Natural killer cell treated with Interleukin-12 subunit alpha and Interleukin-12 subunit beta and Interleukin-15 and Interleukin-18, amount 100 ng/mL, for 72 hours (primary cell): Measurements from ENCODE around the gene HPSE2. TPM values are rescaled to one million over a fixed set of nuclear protein-coding genes. Genes with fewer than 3 reads are reported as not detected.

Experiments
- ATAC-seq, 2 donors: fragments of 150-1000 bp; cut with Tn5 transposase in 1 of 2; sonication (Bioruptor Pico), chemical (Tn5 transposase) in 1 of 2; 2 replicates each; pipeline ENCODE4 v1.10.0; 2021
- DNase-seq: peaks from one replicate; pipeline ENCODE4 v3.0.0; 2022; ENCODE audit warnings: low spot score
- H3K27ac Mint-ChIP-seq, 2 donors: 1 replicate in 1 of 2; 2 replicates in 1 of 2; pipeline ENCODE4 v1.8.0; 2022; ENCODE audit warnings: mixed read lengths in 2 of 2, mild to moderate bottlenecking in 1 of 2, moderate library complexity in 1 of 2
- H3K27me3 Mint-ChIP-seq, 2 donors: 1 replicate in 1 of 2; 2 replicates in 1 of 2; pipeline ENCODE4 v1.8.0; 2022; ENCODE audit warnings: mixed read lengths in 2 of 2
- H3K36me3 Mint-ChIP-seq: one replicate; pipeline ENCODE4 v1.8.0; 2022; ENCODE audit warnings: mixed read lengths
- H3K4me1 Mint-ChIP-seq, 2 donors: 1 replicate in 1 of 2; 2 replicates in 1 of 2; pipeline ENCODE4 v1.8.0; 2022; ENCODE audit warnings: low read depth in 2 of 2, mixed read lengths in 2 of 2, mild to moderate bottlenecking in 1 of 2
- H3K4me3 Mint-ChIP-seq: one replicate; pipeline ENCODE4 v1.8.0; 2022; ENCODE audit warnings: mixed read lengths
- H3K9me3 Mint-ChIP-seq: 2 replicates; pipeline ENCODE4 v1.8.0; 2022; ENCODE audit warnings: mixed read lengths
- total RNA-seq, 2 donors: library from RNA; stranded (reverse); gene quantifications; one replicate each; pipeline ENCODE4 v1.2.3, GENCODE V29; 2022

HPSE2 gene
- total RNA-seq, 2 donors from 2014 or later, result not detected

- H3K9me3 Mint-ChIP-seq, result no peaks in the 10 kb centered on the region
- no peak overlapping the region for H3K4me3 Mint-ChIP-seq
- peaks cover 6 to 7% of the 10 kb centered on the region in 2 donors for H3K4me1 Mint-ChIP-seq
- DNase-seq, result no peak
- no peak for ATAC-seq
- H3K27me3 Mint-ChIP-seq, result peaks cover 2 to 6% of the 10 kb centered on the region in 2 donors
- H3K36me3 Mint-ChIP-seq, result peaks cover 5% of the 10 kb centered on the region
- H3K27ac Mint-ChIP-seq, result no peak overlapping the region
Observed at GRCh38 chr10:98486421-98486820, 749.2 kb downstream of the HPSE2 start.

GRCh38 chr10:98485959-98486358 lies 749.7 kb downstream of the HPSE2 start:
- H3K27me3 Mint-ChIP-seq, result peaks cover 2 to 6% of the 10 kb centered on the region in 2 donors
- ATAC-seq, result no peak
- peaks cover 5% of the 10 kb centered on the region for H3K36me3 Mint-ChIP-seq
- no peak overlapping the region for H3K27ac Mint-ChIP-seq
- no peak overlapping the region for H3K4me3 Mint-ChIP-seq
- DNase-seq, result no peak
- H3K9me3 Mint-ChIP-seq, result no peaks in the 10 kb centered on the region
- peaks cover 6 to 7% of the 10 kb centered on the region in 2 donors for H3K4me1 Mint-ChIP-seq

DNA sequence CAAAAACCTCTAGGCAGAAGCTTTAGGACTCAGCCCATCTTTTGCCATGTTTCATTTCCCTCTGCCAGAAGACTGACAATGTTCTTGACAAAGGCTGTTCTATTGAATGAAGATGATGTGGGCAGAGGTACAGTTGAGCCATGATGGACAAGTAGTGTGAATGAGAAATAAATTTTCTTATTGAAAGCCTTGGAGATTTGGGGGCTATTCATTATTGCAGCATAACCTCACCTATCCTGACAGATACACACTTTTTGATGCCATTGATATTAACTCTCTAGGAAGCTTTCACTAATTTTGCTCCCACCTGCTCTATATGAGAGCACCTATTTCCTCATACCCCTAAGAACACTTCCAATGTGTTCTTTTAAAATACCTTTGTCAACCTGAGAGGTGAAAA lies 752.0 kb downstream of the HPSE2 start:
- no peak for DNase-seq

GRCh38 chr10:98482096-98482495 lies 753.6 kb downstream of the HPSE2 start:
- no peak for DNase-seq
- no peak overlapping the region for H3K27ac Mint-ChIP-seq
- H3K36me3 Mint-ChIP-seq, result peaks cover 5% of the 10 kb centered on the region
- H3K4me1 Mint-ChIP-seq, result peaks cover 15% of the 10 kb centered on the region in 2 donors
- no peak for ATAC-seq
- H3K4me3 Mint-ChIP-seq, result no peak overlapping the region
- H3K9me3 Mint-ChIP-seq, result no peaks in the 10 kb centered on the region
- H3K27me3 Mint-ChIP-seq, result peaks cover 0 to 2% of the 10 kb centered on the region in 2 donors

More for the DNA sequence above, 752.0 kb downstream of the HPSE2 start:
- no peak for ATAC-seq
- Mint-ChIP-seq H3K36me3 (peaks cover 5% of the 10 kb centered on the region), H3K27me3 (peaks cover 0 to 2% of the 10 kb centered on the region in 2 donors), H3K4me1 (peaks cover 13 to 14% of the 10 kb centered on the region in 2 donors), H3K4me3 (no peak overlapping the region), H3K9me3 (no peaks in the 10 kb centered on the region), H3K27ac (no peak overlapping the region)

GRCh38 chr10:98481404-98481945 lies 754.2 kb downstream of the HPSE2 start:
- Mint-ChIP-seq H3K4me1 (peaks cover 15% of the 10 kb centered on the region in 2 donors), H3K4me3 (no peak overlapping the region), H3K27ac (no peak overlapping the region), H3K36me3 (peaks cover 5% of the 10 kb centered on the region), H3K9me3 (no peaks in the 10 kb centered on the region), H3K27me3 (peaks cover 0 to 2% of the 10 kb centered on the region in 2 donors)
- DNase-seq, result no peak
- no peak for ATAC-seq

DNA sequence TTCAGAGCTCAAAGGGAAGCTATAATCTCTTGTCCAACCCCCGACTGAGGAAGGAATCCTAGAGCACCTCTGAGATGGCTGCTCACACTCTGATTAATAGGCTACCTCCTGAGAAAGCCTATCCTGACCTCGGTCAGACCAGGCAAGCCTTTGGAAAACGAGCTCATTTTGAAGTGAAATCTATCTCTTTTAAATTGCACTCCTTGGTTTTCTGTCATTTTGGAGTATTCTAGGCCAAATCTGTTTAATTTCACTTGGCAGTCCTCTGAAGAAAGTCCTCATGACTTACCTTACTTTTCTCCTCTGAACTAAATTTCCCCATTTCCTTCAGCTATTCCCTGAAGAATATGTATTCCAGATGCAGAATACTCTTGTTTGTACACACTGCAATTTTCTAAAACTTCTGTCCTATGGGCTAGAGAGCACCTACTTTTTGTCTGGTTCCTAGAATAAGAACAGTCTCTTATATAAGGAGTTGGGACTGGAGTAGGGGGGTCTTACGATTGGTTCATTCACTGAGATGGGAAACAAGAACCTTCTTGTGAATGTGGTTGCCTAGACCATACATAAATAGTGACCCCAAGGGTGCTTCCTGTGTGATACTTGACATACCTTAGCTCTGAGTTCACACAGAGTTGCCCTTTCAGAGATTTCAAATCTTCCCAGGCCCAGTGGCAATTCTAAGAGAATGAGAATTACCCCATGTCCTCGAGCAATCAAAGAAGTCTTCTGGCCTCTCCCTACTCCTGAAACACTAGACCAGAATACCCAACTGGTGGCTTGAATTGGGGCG lies 757.0 kb downstream of the HPSE2 start:
- no peaks in the 10 kb centered on the region for H3K9me3 Mint-ChIP-seq
- no peak overlapping the region for H3K27ac Mint-ChIP-seq
- no peaks in the 10 kb centered on the region for H3K27me3 Mint-ChIP-seq
- H3K36me3 Mint-ChIP-seq, result no peaks in the 10 kb centered on the region
- DNase-seq (no peak), ATAC-seq (no peak)
- no peak overlapping the region for H3K4me3 Mint-ChIP-seq
- peaks cover 15% of the 10 kb centered on the region in 2 donors for H3K4me1 Mint-ChIP-seq

DNA sequence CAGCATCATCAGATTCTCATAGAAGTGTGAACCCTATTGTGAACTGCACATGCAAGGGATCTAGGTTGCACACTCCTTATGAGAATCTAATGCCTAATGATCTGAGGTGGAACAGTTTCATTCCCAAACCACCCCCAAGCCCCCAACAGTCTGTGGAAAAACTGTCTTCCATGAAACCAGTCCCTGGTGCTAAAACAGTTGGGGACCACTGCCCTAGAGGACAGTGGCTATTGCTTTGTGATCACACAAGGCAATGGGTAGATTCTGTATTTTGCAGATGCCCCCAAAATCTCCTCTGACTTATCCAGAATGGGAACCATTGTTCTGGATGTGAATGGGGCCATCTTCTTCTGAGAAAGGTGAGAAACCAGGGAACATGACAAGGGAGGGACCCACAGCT lies 757.8 kb downstream of the HPSE2 start:
- Mint-ChIP-seq H3K4me3 (no peak overlapping the region), H3K27ac (no peak overlapping the region), H3K4me1 (peaks cover 15% of the 10 kb centered on the region in 2 donors), H3K27me3 (no peaks in the 10 kb centered on the region), H3K9me3 (no peaks in the 10 kb centered on the region), H3K36me3 (no peaks in the 10 kb centered on the region)
- DNase-seq (no peak), ATAC-seq (no peak)

DNA sequence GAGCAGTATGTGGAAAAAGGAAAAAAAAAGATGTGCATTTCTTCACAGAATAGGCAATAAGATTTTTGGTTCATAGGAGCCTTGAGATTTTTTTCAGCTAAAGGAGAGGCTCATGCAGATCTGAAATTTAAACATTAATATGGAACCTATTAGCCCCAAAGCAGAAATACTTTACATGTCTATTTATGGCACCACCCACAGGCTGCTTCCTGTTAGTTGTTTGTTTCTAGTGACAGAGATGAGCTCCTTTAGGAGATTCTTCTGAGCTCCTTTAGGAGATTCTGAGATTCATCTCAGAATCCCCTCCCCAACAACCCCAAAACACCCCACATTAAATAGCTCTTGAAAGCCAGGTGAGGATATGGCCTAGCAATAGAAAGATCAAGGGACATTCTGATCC lies 761.0 kb downstream of the HPSE2 start:
- Mint-ChIP-seq H3K27ac (no peak overlapping the region), H3K4me3 (no peak overlapping the region), H3K9me3 (no peaks in the 10 kb centered on the region), H3K36me3 (no peaks in the 10 kb centered on the region), H3K4me1 (peaks cover 8 to 10% of the 10 kb centered on the region in 2 donors), H3K27me3 (peaks cover 0 to 4% of the 10 kb centered on the region in 2 donors)
- no peak for DNase-seq
- no peak for ATAC-seq

DNA sequence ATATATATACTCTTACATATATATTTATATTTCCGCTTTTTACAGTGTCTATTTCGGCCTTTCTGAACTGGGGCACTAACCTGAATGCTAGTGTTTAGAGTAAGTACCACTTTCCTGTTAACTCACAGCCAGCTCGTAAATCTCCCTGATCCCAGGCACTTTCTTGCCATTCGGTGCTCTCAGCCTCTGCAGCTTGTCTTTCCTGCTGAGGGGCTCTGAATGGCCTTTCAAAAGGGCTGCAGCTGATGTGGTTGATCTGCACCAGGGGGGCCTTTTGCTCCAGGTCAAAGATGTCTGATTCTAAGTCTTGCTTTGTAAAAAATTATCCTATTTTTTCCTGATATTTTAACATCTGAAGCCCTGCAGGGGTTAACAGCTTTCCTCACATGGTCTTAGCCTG lies 763.5 kb downstream of the HPSE2 start:
- H3K27ac Mint-ChIP-seq, result no peak overlapping the region
- DNase-seq, result no peak
- peaks cover 5 to 9% of the 10 kb centered on the region in 2 donors for H3K4me1 Mint-ChIP-seq
- no peaks in the 10 kb centered on the region for H3K36me3 Mint-ChIP-seq
- ATAC-seq, result no peak
- H3K4me3 Mint-ChIP-seq, result no peak overlapping the region
- H3K9me3 Mint-ChIP-seq, result no peaks in the 10 kb centered on the region
- peaks cover 0 to 4% of the 10 kb centered on the region in 2 donors for H3K27me3 Mint-ChIP-seq

DNA sequence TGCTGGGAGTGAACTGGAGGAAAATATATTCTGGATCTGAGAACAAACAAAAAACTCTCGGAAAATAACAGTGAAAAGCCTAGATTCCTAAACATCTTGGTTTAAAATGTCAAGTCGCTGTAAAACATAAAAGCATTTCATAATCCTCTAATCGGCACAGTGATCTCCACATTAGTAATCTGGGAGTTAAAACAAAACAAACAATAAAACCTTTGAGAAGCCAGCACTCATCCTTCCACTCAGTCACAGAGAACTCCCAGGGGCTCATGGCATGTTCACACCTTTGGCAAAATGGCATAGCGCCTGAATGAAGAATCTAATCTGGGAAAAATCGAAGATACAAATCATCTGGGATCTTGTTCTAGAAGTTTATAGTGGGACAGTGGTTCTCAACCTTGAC lies 764.8 kb downstream of the HPSE2 start:
- DNase-seq, result no peak
- Mint-ChIP-seq H3K36me3 (no peaks in the 10 kb centered on the region), H3K27ac (no peak overlapping the region), H3K4me3 (no peak overlapping the region), H3K4me1 (peaks cover 9 to 12% of the 10 kb centered on the region in 2 donors), H3K27me3 (peaks cover 0 to 4% of the 10 kb centered on the region in 2 donors), H3K9me3 (no peaks in the 10 kb centered on the region)
- no peak for ATAC-seq

- H3K36me3 Mint-ChIP-seq, result no peaks in the 10 kb centered on the region
- DNase-seq (no peak), ATAC-seq (no peak)
- no peak overlapping the region for H3K27ac Mint-ChIP-seq
- peaks cover 0 to 8% of the 10 kb centered on the region in 2 donors for H3K27me3 Mint-ChIP-seq
- no peaks in the 10 kb centered on the region for H3K9me3 Mint-ChIP-seq
- peak overlapping the region; percentile 74 for H3K4me3 Mint-ChIP-seq
- peaks cover 9 to 12% of the 10 kb centered on the region in 2 donors for H3K4me1 Mint-ChIP-seq
Observed at GRCh38 chr10:98469001-98469931, 766.4 kb downstream of the HPSE2 start.

DNA sequence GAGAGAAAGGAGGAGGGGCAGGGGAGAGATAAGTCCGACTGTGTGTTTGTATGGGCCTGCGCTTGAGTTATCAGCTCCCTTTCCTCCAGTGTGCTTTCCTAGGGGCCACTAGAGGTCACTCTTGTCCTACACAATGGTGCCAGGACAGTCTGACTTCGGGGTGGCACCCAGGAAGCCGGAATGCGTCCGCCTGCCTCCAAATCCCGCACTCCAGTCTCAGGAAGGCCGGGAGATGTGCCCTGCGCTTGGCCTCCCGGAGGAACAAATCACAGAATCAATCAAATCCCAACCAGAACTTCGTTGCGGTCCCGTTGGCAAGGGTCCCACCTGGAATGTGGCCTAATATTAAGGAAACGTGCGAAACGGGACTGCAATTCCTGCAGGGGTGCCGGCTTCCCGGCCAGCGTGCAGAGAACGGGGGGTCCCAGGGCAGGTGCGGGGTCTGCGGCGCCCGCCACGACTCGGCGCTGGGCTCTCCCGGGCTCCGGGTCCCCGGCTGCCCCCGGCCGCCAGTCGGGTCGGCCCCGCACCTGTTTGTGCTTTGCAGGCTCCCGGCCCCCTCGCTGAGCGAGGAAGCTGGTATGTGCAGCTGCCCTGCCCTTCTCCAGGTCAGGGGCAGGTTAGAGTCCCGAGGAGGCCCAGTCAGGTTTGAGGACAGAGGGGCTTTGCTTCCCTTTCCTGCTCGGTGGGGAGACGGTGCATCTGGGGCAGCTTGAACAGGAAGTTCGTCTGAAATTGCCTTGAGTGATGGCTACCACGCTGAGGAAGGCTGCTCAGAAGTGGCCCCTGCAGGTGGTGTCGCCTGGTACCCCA lies 767.9 kb downstream of the HPSE2 start:
- Mint-ChIP-seq H3K27me3 (peaks cover 4 to 11% of the 10 kb centered on the region in 2 donors), H3K36me3 (no peaks in the 10 kb centered on the region), H3K27ac (peak overlapping the region; percentile 56 to 90), H3K4me3 (peak overlapping the region; percentile 92), H3K4me1 (peaks cover 9 to 12% of the 10 kb centered on the region in 2 donors), H3K9me3 (no peaks in the 10 kb centered on the region)
- ATAC-seq (peak; percentile 95), DNase-seq (peak; percentile 82)
